ENCODE measurements around the gene SAPCD2.

- TF ChIP-seq POLR2AphosphoS5 (IDR thresholded peaks at IDR 0.05) = no peak
- no peak for TF ChIP-seq CTCF (IDR thresholded peaks at IDR 0.05; ENCODE audit: poor library complexity, severe bottlenecking)
- no peak for TF ChIP-seq EZH2 (IDR thresholded peaks at IDR 0.05; ENCODE audit: borderline replicate concordance, insufficient read depth, low read length, poor library complexity, severe bottlenecking)
- TF ChIP-seq REST (IDR thresholded peaks at IDR 0.05; ENCODE audit: borderline replicate concordance) = no peak
Observed at GRCh38 chr9:137052293-137052692, 18.1 kb downstream of the SAPCD2 start.
